HCT116 (cell line): ENCODE measurements around the gene TPRG1. TPM values are rescaled to one million over a fixed set of nuclear protein-coding genes. Genes with fewer than 3 reads are reported as not detected.
A peak's percentile ranks its signal among the peaks of the same experiment; 100 is the strongest.

Source experiments
- ATAC-seq: fragments of 200-7000 bp; cut with Tn5 transposase; 2 replicates; pipeline ENCODE4 v1.9.1; 2020; ENCODE audit warnings: mild to moderate bottlenecking, moderate library complexity
- BruUV-seq: library from RNA; stranded (reverse); fragments of 400-500 nt; replicated peaks from 2 replicates; lab custom pipeline; 2021; lab: Mats Ljungman, UMichigan
- CTCF ChIA-PET: fragments of 300-600 bp; sonication (Branson Sonifier 250); formaldehyde crosslinking; loops from one replicate; lab custom pipeline; 2021; ENCODE audit warnings: antibody characterized with exemption; lab: Charles Lee
- POLR2A ChIA-PET: fragments of 300-600, 350-600 bp; sonication (Branson Sonifier 250); formaldehyde crosslinking; loops from one replicate; lab custom pipeline; 2021; ENCODE audit warnings: antibody characterized with exemption; lab: Charles Lee
- RAD21 ChIA-PET, 2 experiments: fragments of 300-600 bp; sonication (Branson Sonifier 250); formaldehyde crosslinking; loops; one replicate each; lab custom pipeline; 2023; ENCODE audit warnings: low total read pairs in 2 of 2; ENCODE audit not compliant: uncharacterized antibody in 2 of 2, unreplicated experiment in 2 of 2, low non-redundant PET in 1 of 2; lab: Charles Lee
- DNase-seq: peaks from one replicate; pipeline ENCODE4 v3.0.0-alpha.2; 2010; ENCODE audit warnings: low read depth, low spot score
- H2AFZ ChIP-seq: fragments of 200-600 bp; shearing (Covaris generic), sonication (generic); 2 replicates; pipeline ENCODE4 v1.6.1; 2017; ENCODE audit warnings: low read depth, mixed run types, mixed read lengths, antibody characterized with exemption, low read length; ENCODE audit not compliant: poor library complexity, severe bottlenecking
- H3K27ac ChIP-seq: 2 replicates; pipeline ENCODE4 v1.5.1; 2012; ENCODE audit warnings: low read depth, low read length
- H3K27me3 ChIP-seq: fragments of 200-600 bp; sonication (generic); 2 replicates; pipeline ENCODE4 v1.6.1; 2016; ENCODE audit warnings: mixed run types, low read length, mixed read lengths; ENCODE audit not compliant: insufficient read depth
- H3K36me3 ChIP-seq, 2 experiments: fragments of 200-500 bp in 1 of 2; fragments of 200-600 bp in 1 of 2; sonication (Bioruptor generic) in 1 of 2; sonication (generic) in 1 of 2; 2 replicates each; pipeline versions ENCODE4 v1.5.1 to v1.6.1; 2014 to 2016; ENCODE audit warnings: low read length in 2 of 2, inconsistent platforms in 1 of 2, mixed read lengths in 1 of 2, mixed run types in 1 of 2; ENCODE audit not compliant: insufficient read depth in 2 of 2, control insufficient read depth in 1 of 2
- H3K4me1 ChIP-seq, 2 experiments: fragments of 200-600 bp in 1 of 2; sonication (generic) in 1 of 2; 2 replicates each; pipeline versions ENCODE4 v1.5.1 to v1.6.1; 2012 to 2017; ENCODE audit warnings: low read length in 2 of 2, inconsistent platforms in 1 of 2, mild to moderate bottlenecking in 1 of 2, mixed read lengths in 1 of 2, mixed run types in 1 of 2, moderate library complexity in 1 of 2; ENCODE audit not compliant: insufficient read depth in 2 of 2, control insufficient read depth in 1 of 2
- H3K4me2 ChIP-seq: fragments of 200-600 bp; sonication (generic); 2 replicates; pipeline ENCODE4 v1.6.1; 2017; ENCODE audit warnings: mixed run types, low read length, mixed read lengths
- H3K4me3 ChIP-seq, 2 experiments: fragments of 200-600 bp in 1 of 2; sonication (generic) in 1 of 2; replicated peaks in 1 of 2; 2 replicates each; pipeline ENCODE4 v1.5.1; 2011 to 2016; ENCODE audit warnings: low read length in 2 of 2, control low read depth in 1 of 2, low read depth in 1 of 2, mild to moderate bottlenecking in 1 of 2, mixed read lengths in 1 of 2, mixed run types in 1 of 2
- H3K79me2 ChIP-seq: fragments of 200-600 bp; sonication (generic); 2 replicates; pipeline ENCODE4 v1.6.1; 2017; ENCODE audit warnings: mild to moderate bottlenecking, mixed run types, low read length, moderate library complexity, mixed read lengths; ENCODE audit not compliant: insufficient read depth
- H3K9ac ChIP-seq: fragments of 200-600 bp; sonication (generic); 2 replicates; pipeline ENCODE4 v1.6.1; 2016; ENCODE audit warnings: low read length, mixed read lengths
- H3K9me2 ChIP-seq: fragments of 200-600 bp; sonication (generic), shearing (Covaris generic); 2 replicates; pipeline ENCODE4 v1.6.1; 2017; ENCODE audit warnings: mixed run types, mild to moderate bottlenecking, moderate library complexity; ENCODE audit not compliant: insufficient read depth
- H3K9me3 ChIP-seq, 2 experiments: fragments of 200-500 bp in 1 of 2; fragments of 200-600 bp in 1 of 2; sonication (Bioruptor generic) in 1 of 2; sonication (generic) in 1 of 2; 2 replicates each; pipeline ENCODE4 v1.6.1; 2014 to 2017; ENCODE audit warnings: low read length in 2 of 2, mixed read lengths in 2 of 2, inconsistent platforms in 1 of 2, low read depth in 1 of 2, mild to moderate bottlenecking in 1 of 2, mixed run types in 1 of 2, moderate library complexity in 1 of 2; ENCODE audit not compliant: control insufficient read depth in 1 of 2, insufficient read depth in 1 of 2
- H4K20me1 ChIP-seq: fragments of 200-600 bp; sonication (generic), shearing (Covaris generic); 2 replicates; pipeline ENCODE4 v1.6.1; 2017; ENCODE audit warnings: mixed run types, mild to moderate bottlenecking, moderate library complexity; ENCODE audit not compliant: insufficient read depth
- CEBPB ChIP-seq: IDR thresholded peaks from 2 replicates; pipeline ENCODE4 v1.6.1; 2012; ENCODE audit warnings: low read depth
- EGR1 ChIP-seq: IDR thresholded peaks from 2 replicates; pipeline ENCODE4 v1.6.1; 2012; ENCODE audit warnings: low read depth
- ELF1 ChIP-seq: IDR thresholded peaks from 2 replicates; pipeline ENCODE4 v1.6.1; 2012; ENCODE audit warnings: low read depth, borderline replicate concordance
- EZH2 ChIP-seq: fragments of 200-600 bp; sonication (generic); IDR thresholded peaks from 2 replicates; pipeline ENCODE4 v1.6.1; 2017; ENCODE audit warnings: antibody characterized with exemption, mixed run types
- EZH2phosphoT487 ChIP-seq: fragments of 200-600 bp; IDR thresholded peaks from 2 replicates; pipeline ENCODE4 v1.6.1; 2018; ENCODE audit warnings: antibody characterized with exemption, borderline replicate concordance
- JUND ChIP-seq: IDR thresholded peaks from 2 replicates; pipeline ENCODE4 v1.6.1; 2012
- POLR2AphosphoS5 ChIP-seq: IDR thresholded peaks from 2 replicates; pipeline ENCODE4 v1.6.1; 2011; ENCODE audit warnings: mild to moderate bottlenecking, low read depth, low read length, moderate library complexity
- SIN3A ChIP-seq: IDR thresholded peaks from 2 replicates; pipeline ENCODE4 v1.6.1; 2012; ENCODE audit warnings: low read depth
- SP1 ChIP-seq: IDR thresholded peaks from 2 replicates; pipeline ENCODE4 v1.6.1; 2012; ENCODE audit warnings: low read depth
- TCF7L2 ChIP-seq: IDR thresholded peaks from 2 replicates; pipeline ENCODE4 v1.7.0; 2011; ENCODE audit warnings: borderline replicate concordance, inconsistent platforms; ENCODE audit not compliant: insufficient read depth, insufficient read length; ENCODE audit errors: extremely low read depth
- YY1 ChIP-seq: IDR thresholded peaks from 2 replicates; pipeline ENCODE4 v1.6.1; 2011; ENCODE audit warnings: low read length, low read depth, moderate library complexity, mild to moderate bottlenecking; ENCODE audit not compliant: insufficient replicate concordance; ENCODE audit errors: extremely low read depth
- ZFX ChIP-seq: fragments of 450-650 bp; IDR thresholded peaks from 2 replicates; pipeline ENCODE4 v1.6.1; 2017
- intact Hi-C: fragments of 100-400 bp; cut with micrococcal nuclease; formaldehyde crosslinking; loops from 2 replicates; pipeline ENCODE4 v1.10.0; 2022
- total RNA-seq: library from RNA; stranded (reverse); gene quantifications from one replicate; pipeline ENCODE4 v1.2.1, GENCODE V29; 2021; ENCODE audit not compliant: unreplicated experiment
- TF ChIP-seq, protein P1 (sequence below): IDR thresholded peaks from 2 replicates; pipeline ENCODE4 v1.6.1; 2012
- TF ChIP-seq, protein P2 (sequence below): IDR thresholded peaks from 2 replicates; pipeline ENCODE4 v1.6.1; 2011; ENCODE audit warnings: mild to moderate bottlenecking, low read length, moderate library complexity; ENCODE audit not compliant: insufficient replicate concordance; ENCODE audit errors: extremely low read depth
- TF ChIP-seq, protein P3 (sequence below): IDR thresholded peaks from 2 replicates; pipeline ENCODE4 v1.6.1; 2012
- TF ChIP-seq, protein P4 (sequence below), 3 experiments: fragments of 200-600 bp in 1 of 3; sonication (generic) in 1 of 3; IDR thresholded peaks in 2 of 3; conservative IDR thresholded peaks in 1 of 3; 2 replicates each; pipeline ENCODE4 v1.5.1; 2012 to 2017; ENCODE audit warnings: low read depth in 2 of 3, low read length in 2 of 3, antibody characterized with exemption in 1 of 3, borderline replicate concordance in 1 of 3, control low read depth in 1 of 3, mild to moderate bottlenecking in 1 of 3, mixed read lengths in 1 of 3, mixed run types in 1 of 3, moderate library complexity in 1 of 3; ENCODE audit not compliant: insufficient read depth in 1 of 3

The TPRG1 gene
- total RNA-seq, 1 experiment from 2014 or later = 2.8 TPM

DNA sequence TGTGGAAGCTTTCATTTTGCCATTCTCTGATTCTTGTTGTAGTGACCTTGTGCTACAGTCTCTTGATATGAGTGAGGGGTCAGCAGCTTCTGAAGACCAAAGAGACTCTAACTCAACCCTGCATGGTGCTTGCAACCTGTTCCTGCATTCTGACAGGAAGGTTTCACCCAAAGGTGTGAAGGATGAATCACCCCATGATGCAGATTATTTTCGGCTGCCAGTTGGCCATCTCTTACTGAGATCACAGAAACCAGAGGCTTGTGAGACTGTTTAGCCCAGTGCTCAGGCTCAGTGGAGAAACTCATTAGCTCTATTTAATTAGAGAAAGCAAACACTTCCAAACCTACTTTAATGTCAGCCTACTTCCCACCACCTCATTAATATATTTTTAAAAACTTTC, 29.2 kb upstream of the TPRG1 start:
- TF ChIP-seq SP1 = no peak
- TF ChIP-seq JUND = no peak
- TF ChIP-seq ZFX = no peak
- TF ChIP-seq POLR2AphosphoS5 = no peak
- TF ChIP-seq TCF7L2 = no peak
- TF ChIP-seq, protein P1, sequence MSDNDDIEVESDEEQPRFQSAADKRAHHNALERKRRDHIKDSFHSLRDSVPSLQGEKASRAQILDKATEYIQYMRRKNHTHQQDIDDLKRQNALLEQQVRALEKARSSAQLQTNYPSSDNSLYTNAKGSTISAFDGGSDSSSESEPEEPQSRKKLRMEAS = 0 out of 2 replicates have a peak, but pooled peaks have one; percentile 28
- TF ChIP-seq EZH2phosphoT487 = no peak
- no peak overlapping the region for H3K27ac ChIP-seq

DNA sequence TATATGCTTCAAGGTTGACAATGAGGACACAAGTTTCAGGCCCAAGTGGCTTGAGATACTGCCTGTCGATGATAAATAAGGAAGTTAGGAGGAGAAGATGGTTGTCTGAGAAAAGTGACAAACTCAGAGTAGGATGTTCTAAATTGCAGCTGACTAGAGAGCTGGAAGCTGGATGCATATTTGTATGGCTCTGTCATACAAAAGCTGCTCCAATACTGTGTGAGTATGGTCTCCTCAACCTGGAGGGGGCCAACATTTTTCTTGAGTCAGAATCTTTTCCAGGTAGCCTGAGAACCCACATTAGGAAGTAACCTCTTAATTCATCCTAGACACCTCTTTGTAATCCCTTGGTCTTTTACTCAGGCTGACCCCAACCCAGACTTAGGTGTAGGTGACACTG, 28.4 kb upstream of the TPRG1 start:
- DNase-seq = no peak
- H3K27me3 ChIP-seq = no peaks in the 10 kb centered on the region

More for the DNA sequence above, 29.2 kb upstream of the TPRG1 start:
- Histone ChIP-seq H3K79me2 (no peaks in the 10 kb centered on the region), H3K4me2 (no peak overlapping the region), H3K4me3 (no peak overlapping the region), H3K9me2 (no peaks in the 10 kb centered on the region), H3K9me3 (no peaks in the 10 kb centered on the region), H3K36me3 (no peaks in the 10 kb centered on the region), H4K20me1 (no peaks in the 10 kb centered on the region), H3K27me3 (no peaks in the 10 kb centered on the region), H2AFZ (no peak overlapping the region), H3K4me1 (peaks cover 0 to 4% of the 10 kb centered on the region in 2 experiments; a peak in 2 of 4 replicates), H3K9ac (no peak overlapping the region)
- ChIA-PET POLR2A (no interaction called here), CTCF (interaction anchor here (2.4 kb wide), 1 partner anchor 1402 kb away, joined by 10 read pairs; no protein-coding TSS in a partner anchor), RAD21 (no interaction called here)
- no TSS peak for BruUV-seq
- DNase-seq (no peak), ATAC-seq (no peak)
- intact Hi-C loops = no loop called here

More for the DNA sequence above, 28.4 kb upstream of the TPRG1 start:
- no peak overlapping the region for H3K4me2 ChIP-seq
- CTCF ChIA-PET = interaction anchor here (2.4 kb wide), 1 partner anchor 1403 kb away, joined by 10 read pairs; no protein-coding TSS in a partner anchor
- POLR2A ChIA-PET = no interaction called here
- ATAC-seq = no peak
- H3K4me1 ChIP-seq = peaks cover 4 to 8% of the 10 kb centered on the region in 2 experiments; a peak in 2 of 4 replicates
- intact Hi-C loops = no loop called here
- H4K20me1 ChIP-seq = no peaks in the 10 kb centered on the region
- no peak for TF ChIP-seq ZFX
- no peak for TF ChIP-seq POLR2AphosphoS5
- TF ChIP-seq ELF1 = no peak
- TF ChIP-seq, protein P2, sequence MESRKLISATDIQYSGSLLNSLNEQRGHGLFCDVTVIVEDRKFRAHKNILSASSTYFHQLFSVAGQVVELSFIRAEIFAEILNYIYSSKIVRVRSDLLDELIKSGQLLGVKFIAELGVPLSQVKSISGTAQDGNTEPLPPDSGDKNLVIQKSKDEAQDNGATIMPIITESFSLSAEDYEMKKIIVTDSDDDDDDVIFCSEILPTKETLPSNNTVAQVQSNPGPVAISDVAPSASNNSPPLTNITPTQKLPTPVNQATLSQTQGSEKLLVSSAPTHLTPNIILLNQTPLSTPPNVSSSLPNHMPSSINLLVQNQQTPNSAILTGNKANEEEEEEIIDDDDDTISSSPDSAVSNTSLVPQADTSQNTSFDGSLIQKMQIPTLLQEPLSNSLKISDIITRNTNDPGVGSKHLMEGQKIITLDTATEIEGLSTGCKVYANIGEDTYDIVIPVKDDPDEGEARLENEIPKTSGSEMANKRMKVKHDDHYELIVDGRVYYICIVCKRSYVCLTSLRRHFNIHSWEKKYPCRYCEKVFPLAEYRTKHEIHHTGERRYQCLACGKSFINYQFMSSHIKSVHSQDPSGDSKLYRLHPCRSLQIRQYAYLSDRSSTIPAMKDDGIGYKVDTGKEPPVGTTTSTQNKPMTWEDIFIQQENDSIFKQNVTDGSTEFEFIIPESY = no peak
- no peak for TF ChIP-seq TCF7L2
- no peak for TF ChIP-seq CEBPB
- no peak for TF ChIP-seq YY1
- no peak for TF ChIP-seq EZH2
- TF ChIP-seq, protein P3, sequence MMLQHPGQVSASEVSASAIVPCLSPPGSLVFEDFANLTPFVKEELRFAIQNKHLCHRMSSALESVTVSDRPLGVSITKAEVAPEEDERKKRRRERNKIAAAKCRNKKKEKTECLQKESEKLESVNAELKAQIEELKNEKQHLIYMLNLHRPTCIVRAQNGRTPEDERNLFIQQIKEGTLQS = no peak
- TF ChIP-seq, protein P4, sequence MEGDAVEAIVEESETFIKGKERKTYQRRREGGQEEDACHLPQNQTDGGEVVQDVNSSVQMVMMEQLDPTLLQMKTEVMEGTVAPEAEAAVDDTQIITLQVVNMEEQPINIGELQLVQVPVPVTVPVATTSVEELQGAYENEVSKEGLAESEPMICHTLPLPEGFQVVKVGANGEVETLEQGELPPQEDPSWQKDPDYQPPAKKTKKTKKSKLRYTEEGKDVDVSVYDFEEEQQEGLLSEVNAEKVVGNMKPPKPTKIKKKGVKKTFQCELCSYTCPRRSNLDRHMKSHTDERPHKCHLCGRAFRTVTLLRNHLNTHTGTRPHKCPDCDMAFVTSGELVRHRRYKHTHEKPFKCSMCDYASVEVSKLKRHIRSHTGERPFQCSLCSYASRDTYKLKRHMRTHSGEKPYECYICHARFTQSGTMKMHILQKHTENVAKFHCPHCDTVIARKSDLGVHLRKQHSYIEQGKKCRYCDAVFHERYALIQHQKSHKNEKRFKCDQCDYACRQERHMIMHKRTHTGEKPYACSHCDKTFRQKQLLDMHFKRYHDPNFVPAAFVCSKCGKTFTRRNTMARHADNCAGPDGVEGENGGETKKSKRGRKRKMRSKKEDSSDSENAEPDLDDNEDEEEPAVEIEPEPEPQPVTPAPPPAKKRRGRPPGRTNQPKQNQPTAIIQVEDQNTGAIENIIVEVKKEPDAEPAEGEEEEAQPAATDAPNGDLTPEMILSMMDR (IDR thresholded peaks at IDR 0.05 in 2 of 3, conservative IDR thresholded peaks at IDR 0.05 in 1 of 3; ENCODE audit: borderline replicate concordance in 1 of 3, insufficient read depth in 1 of 3, low read depth in 2 of 3, low read length in 2 of 3) = no peak
- TF ChIP-seq EGR1 = no peak
- TF ChIP-seq SIN3A = no peak
- no peak for TF ChIP-seq SP1
- BruUV-seq = no TSS peak
- H3K79me2 ChIP-seq = no peaks in the 10 kb centered on the region
- no peak overlapping the region for H3K9ac ChIP-seq
- no peaks in the 10 kb centered on the region for H3K36me3 ChIP-seq
- no peak overlapping the region for H3K27ac ChIP-seq
- H3K4me3 ChIP-seq = no peak overlapping the region
- no peaks in the 10 kb centered on the region for H3K9me2 ChIP-seq
- RAD21 ChIA-PET = no interaction called here
- H2AFZ ChIP-seq = no peak overlapping the region
- H3K9me3 ChIP-seq = no peaks in the 10 kb centered on the region
